Panc1 (cell line): ENCODE results near the gene CCR9.
"Not testable (repeated sequence)": the region's sequence is repeated elsewhere in the genome, so short reads cannot be mapped to it uniquely, and the experiment has no call there.

Source experiments
- POLR2AphosphoS5 ChIP-seq: IDR thresholded peaks from 2 replicates; pipeline ENCODE4 v1.6.1; 2012; ENCODE audit warnings: mild to moderate bottlenecking, low read depth, low read length, moderate library complexity
- TCF7L2 ChIP-seq: IDR thresholded peaks from 2 replicates; pipeline ENCODE4 v1.6.1; 2011; ENCODE audit warnings: mild to moderate bottlenecking, low read depth, low read length, inconsistent platforms
- TF ChIP-seq, protein P1 (sequence below): fragments of 450-650 bp; IDR thresholded peaks from 2 replicates; pipeline ENCODE4 v1.5.1; 2017; ENCODE audit warnings: mild to moderate bottlenecking
- TF ChIP-seq, protein P2 (sequence below), 2 experiments: IDR thresholded peaks; 2 replicates each; pipeline ENCODE4 v1.6.1; 2011 to 2012; ENCODE audit warnings: low read depth in 2 of 2, control low read depth in 1 of 2, low read length in 1 of 2, mild to moderate bottlenecking in 1 of 2, moderate library complexity in 1 of 2; ENCODE audit not compliant: insufficient read depth in 1 of 2

DNA sequence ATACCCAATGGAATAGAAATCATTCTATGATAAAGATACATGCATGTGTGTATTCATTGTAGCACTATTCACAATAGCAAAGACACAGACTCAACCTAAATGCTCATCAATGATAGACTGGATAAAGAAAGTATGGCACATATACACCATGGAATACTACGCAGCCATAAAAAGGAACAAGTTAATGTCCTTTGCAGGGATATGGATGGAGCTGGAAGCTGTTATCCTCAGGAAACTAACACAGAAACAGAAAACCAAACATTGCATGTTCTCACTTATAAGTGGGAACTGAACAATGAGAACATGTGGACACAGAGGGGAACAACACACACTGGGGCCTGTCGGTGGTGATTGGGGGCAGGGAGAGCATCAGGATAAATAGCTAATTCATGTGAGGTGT lies 29.3 kb upstream of the CCR9 start:
- not testable (repeated sequence) for TF ChIP-seq TCF7L2, POLR2AphosphoS5
- TF ChIP-seq, protein P1, sequence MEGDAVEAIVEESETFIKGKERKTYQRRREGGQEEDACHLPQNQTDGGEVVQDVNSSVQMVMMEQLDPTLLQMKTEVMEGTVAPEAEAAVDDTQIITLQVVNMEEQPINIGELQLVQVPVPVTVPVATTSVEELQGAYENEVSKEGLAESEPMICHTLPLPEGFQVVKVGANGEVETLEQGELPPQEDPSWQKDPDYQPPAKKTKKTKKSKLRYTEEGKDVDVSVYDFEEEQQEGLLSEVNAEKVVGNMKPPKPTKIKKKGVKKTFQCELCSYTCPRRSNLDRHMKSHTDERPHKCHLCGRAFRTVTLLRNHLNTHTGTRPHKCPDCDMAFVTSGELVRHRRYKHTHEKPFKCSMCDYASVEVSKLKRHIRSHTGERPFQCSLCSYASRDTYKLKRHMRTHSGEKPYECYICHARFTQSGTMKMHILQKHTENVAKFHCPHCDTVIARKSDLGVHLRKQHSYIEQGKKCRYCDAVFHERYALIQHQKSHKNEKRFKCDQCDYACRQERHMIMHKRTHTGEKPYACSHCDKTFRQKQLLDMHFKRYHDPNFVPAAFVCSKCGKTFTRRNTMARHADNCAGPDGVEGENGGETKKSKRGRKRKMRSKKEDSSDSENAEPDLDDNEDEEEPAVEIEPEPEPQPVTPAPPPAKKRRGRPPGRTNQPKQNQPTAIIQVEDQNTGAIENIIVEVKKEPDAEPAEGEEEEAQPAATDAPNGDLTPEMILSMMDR, result not testable (repeated sequence)
- TF ChIP-seq, protein P2, sequence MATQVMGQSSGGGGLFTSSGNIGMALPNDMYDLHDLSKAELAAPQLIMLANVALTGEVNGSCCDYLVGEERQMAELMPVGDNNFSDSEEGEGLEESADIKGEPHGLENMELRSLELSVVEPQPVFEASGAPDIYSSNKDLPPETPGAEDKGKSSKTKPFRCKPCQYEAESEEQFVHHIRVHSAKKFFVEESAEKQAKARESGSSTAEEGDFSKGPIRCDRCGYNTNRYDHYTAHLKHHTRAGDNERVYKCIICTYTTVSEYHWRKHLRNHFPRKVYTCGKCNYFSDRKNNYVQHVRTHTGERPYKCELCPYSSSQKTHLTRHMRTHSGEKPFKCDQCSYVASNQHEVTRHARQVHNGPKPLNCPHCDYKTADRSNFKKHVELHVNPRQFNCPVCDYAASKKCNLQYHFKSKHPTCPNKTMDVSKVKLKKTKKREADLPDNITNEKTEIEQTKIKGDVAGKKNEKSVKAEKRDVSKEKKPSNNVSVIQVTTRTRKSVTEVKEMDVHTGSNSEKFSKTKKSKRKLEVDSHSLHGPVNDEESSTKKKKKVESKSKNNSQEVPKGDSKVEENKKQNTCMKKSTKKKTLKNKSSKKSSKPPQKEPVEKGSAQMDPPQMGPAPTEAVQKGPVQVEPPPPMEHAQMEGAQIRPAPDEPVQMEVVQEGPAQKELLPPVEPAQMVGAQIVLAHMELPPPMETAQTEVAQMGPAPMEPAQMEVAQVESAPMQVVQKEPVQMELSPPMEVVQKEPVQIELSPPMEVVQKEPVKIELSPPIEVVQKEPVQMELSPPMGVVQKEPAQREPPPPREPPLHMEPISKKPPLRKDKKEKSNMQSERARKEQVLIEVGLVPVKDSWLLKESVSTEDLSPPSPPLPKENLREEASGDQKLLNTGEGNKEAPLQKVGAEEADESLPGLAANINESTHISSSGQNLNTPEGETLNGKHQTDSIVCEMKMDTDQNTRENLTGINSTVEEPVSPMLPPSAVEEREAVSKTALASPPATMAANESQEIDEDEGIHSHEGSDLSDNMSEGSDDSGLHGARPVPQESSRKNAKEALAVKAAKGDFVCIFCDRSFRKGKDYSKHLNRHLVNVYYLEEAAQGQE (IDR thresholded peaks at IDR 0.05; ENCODE audit: insufficient read depth in 1 of 2, low read depth in 2 of 2, low read length in 1 of 2), result not testable (repeated sequence)
